Gastroesophageal sphincter (tissue), 3 donors: ENCODE measurements around the gene CBLN3.

Experiments used
- CTCF ChIP-seq, 4 experiments: fragments of 200-600 bp in 2 of 4; fragments of 450-650 bp in 2 of 4; sonication (generic) in 1 of 4; IDR thresholded peaks; one replicate each; pipeline ENCODE4 v1.5.1; 2017 to 2019; ENCODE audit warnings: antibody characterized with exemption in 4 of 4, mild to moderate bottlenecking in 2 of 4, moderate library complexity in 2 of 4
- EP300 ChIP-seq: sonication (generic); formaldehyde crosslinking; IDR thresholded peaks from one replicate; pipeline ENCODE4 v1.6.1; 2017; ENCODE audit warnings: antibody characterized with exemption, mild to moderate bottlenecking
- POLR2AphosphoS5 ChIP-seq: sonication (generic); formaldehyde crosslinking; IDR thresholded peaks from one replicate; pipeline ENCODE4 v1.6.1; 2017; ENCODE audit warnings: antibody characterized with exemption

- TF ChIP-seq CTCF (IDR thresholded peaks at IDR 0.05): no peak
- TF ChIP-seq POLR2AphosphoS5: no peak
- TF ChIP-seq EP300: no peak
Observed at GRCh38 chr14:24437020-24437735, 7.7 kb upstream of the CBLN3 start.
